Posterior cingulate gyrus (tissue), 11 donors: Measurements from ENCODE around the gene CT45A6.
"Not testable (repeated sequence)": the region's sequence is repeated elsewhere in the genome, so short reads cannot be mapped to it uniquely, and the experiment has no call there.

Experiments used
- DNase-seq, 10 donors: peaks; one replicate each; pipeline versions ENCODE4 v3.0.0 to v3.0.0-alpha.2; 2020 to 2021; ENCODE audit warnings: mixed read lengths in 3 of 10
- intact Hi-C: fragments of 100-400 bp; cut with DNase I; formaldehyde crosslinking; loops from one replicate; pipeline ENCODE4 v1.15.1; 2023

Gene CT45A6, protein sequence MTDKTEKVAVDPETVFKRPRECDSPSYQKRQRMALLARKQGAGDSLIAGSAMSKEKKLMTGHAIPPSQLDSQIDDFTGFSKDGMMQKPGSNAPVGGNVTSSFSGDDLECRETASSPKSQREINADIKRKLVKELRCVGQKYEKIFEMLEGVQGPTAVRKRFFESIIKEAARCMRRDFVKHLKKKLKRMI

GRCh38 chrX:135802687-135803086 is at the start of gene CT45A6:
Gene CT45A6, minus strand, starts transcription at chrX:135802787. Its CDS starts 3,794 bp downstream, at chrX:135798993.
- DNase-seq, intact Hi-C loops: not testable (repeated sequence)

DNA sequence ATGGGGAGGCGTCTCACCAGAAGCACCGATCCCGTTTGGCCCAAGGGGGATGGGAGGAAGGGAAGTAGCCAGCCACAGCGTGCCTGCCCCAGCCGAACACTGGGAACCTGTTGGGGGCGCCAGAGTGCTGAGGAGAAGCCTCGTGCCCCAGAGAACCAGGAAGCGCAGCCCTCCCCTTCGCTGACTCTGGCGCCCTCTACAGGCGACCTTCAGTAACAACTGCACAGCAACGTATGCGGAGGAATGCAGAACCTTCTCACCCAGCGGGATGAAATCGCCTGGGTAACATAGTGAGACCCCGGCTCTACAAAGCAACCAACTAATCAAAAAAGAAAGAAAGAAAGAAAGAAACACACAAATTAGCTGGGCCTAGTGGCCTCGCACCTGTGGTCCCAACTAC is 34.6 kb upstream of the CT45A6 start, which contains the start of gene CT45A7:
Gene CT45A7, minus strand, starts transcription at position 101 of the 400 bp plus-strand sequence. CDS start 3,747 bp downstream, outside the sequence.
- intact Hi-C loops, DNase-seq: not testable (repeated sequence)

- intact Hi-C loops, DNase-seq: not testable (repeated sequence)
Observed at GRCh38 chrX:135819912-135820311, 17.3 kb upstream of the CT45A6 start, which contains the start of gene CT45A2. Gene CT45A2, minus strand, starts transcription at chrX:135820012. Its CDS starts 3,747 bp downstream, at chrX:135816265.

DNA sequence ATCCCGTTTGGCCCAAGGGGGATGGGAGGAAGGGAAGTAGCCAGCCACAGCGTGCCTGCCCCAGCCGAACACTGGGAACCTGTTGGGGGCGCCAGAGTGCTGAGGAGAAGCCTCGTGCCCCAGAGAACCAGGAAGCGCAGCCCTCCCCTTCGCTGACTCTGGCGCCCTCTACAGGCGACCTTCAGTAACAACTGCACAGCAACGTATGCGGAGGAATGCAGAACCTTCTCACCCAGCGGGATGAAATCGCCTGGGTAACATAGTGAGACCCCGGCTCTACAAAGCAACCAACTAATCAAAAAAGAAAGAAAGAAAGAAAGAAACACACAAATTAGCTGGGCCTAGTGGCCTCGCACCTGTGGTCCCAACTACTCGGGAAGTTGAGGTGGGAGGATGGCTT is 17.2 kb downstream of the CT45A6 start, which contains the start of gene CT45A5:
Gene CT45A5, minus strand, starts transcription at position 101 of the 400 bp plus-strand sequence. CDS start 3,774 bp downstream, outside the sequence.
- DNase-seq, intact Hi-C loops: not testable (repeated sequence)

GRCh38 chrX:135768091-135768490 is 34.5 kb downstream of the CT45A6 start, which contains the start of gene CT45A3:
Gene CT45A3, minus strand, starts transcription at chrX:135768191. Its CDS starts 3,747 bp downstream, at chrX:135764444.
- DNase-seq, intact Hi-C loops: not testable (repeated sequence)

- intact Hi-C loops, DNase-seq: not testable (repeated sequence)
Observed at GRCh38 chrX:135744739-135745138, 57.8 kb downstream of the CT45A6 start.
